H54 (cell line): Measurements from ENCODE around the gene NDUFS5.
"Not testable (repeated sequence)": the region's sequence is repeated elsewhere in the genome, so short reads cannot be mapped to it uniquely, and the experiment has no call there.

Experiments used
- DNase-seq: peaks from one replicate; pipeline ENCODE4 v3.0.0; 2011; ENCODE audit warnings: low spot score, mixed read lengths; ENCODE audit not compliant: insufficient read length
- FAIRE-seq: peaks from 3 replicates; lab custom pipeline; 2011; peaks lifted over from hg19 to GRCh38; lab: Jason Lieb, UNC
- POLR2A ChIP-seq: IDR thresholded peaks from 2 replicates; pipeline ENCODE4 v1.6.1; 2011; ENCODE audit warnings: low read depth, mild to moderate bottlenecking, low read length

Gene NDUFS5

GRCh38 chr1:39036678-39037077 lies 10.5 kb downstream of the NDUFS5 start:
- TF ChIP-seq POLR2A, result no peak

GRCh38 chr1:39043513-39043912 lies 17.4 kb downstream of the NDUFS5 start:
- FAIRE-seq (no peak), DNase-seq (no peak)
- TF ChIP-seq POLR2A, result no peak

More at GRCh38 chr1:39036678-39037077, 10.5 kb downstream of the NDUFS5 start:
- FAIRE-seq (no peak), DNase-seq (no peak)

GRCh38 chr1:39044762-39045161 lies 18.6 kb downstream of the NDUFS5 start:
- TF ChIP-seq POLR2A, result no peak
- FAIRE-seq (no peak), DNase-seq (no peak)

- DNase-seq (no peak), FAIRE-seq (no peak)
- no peak for TF ChIP-seq POLR2A
These were observed 19.1 kb downstream of the NDUFS5 start for GRCh38 chr1:39045231-39045630.

GRCh38 chr1:39046613-39047210 lies 20.6 kb downstream of the NDUFS5 start:
- no peak for TF ChIP-seq POLR2A
- DNase-seq (no peak), FAIRE-seq (no peak)

GRCh38 chr1:39047374-39048229 lies 21.5 kb downstream of the NDUFS5 start:
- DNase-seq (peak; percentile 65), FAIRE-seq (no peak)
- TF ChIP-seq POLR2A, result no peak

- FAIRE-seq (no peak), DNase-seq (no peak)
These were observed 22.7 kb downstream of the NDUFS5 start for GRCh38 chr1:39048745-39049370.

GRCh38 chr1:39050001-39050400 lies 23.9 kb downstream of the NDUFS5 start:
- DNase-seq, result no peak
- TF ChIP-seq POLR2A, result no peak
- FAIRE-seq, result no peak

More at GRCh38 chr1:39048745-39049370, 22.7 kb downstream of the NDUFS5 start:
- no peak for TF ChIP-seq POLR2A

- DNase-seq, FAIRE-seq: not testable (repeated sequence)
These were observed 25.2 kb downstream of the NDUFS5 start for GRCh38 chr1:39051193-39051850.

GRCh38 chr1:39051956-39052355 lies 25.8 kb downstream of the NDUFS5 start:
- FAIRE-seq, result no peak
- TF ChIP-seq POLR2A, result no peak
- DNase-seq, result no peak

GRCh38 chr1:39055213-39055710 lies 29.1 kb downstream of the NDUFS5 start:
- not testable (repeated sequence) for FAIRE-seq, DNase-seq

GRCh38 chr1:39061516-39061915 lies 35.4 kb downstream of the NDUFS5 start:
- not testable (repeated sequence) for FAIRE-seq, DNase-seq

GRCh38 chr1:39061951-39062350 lies 35.8 kb downstream of the NDUFS5 start:
- no peak for FAIRE-seq
- DNase-seq, result no peak
- no peak for TF ChIP-seq POLR2A

GRCh38 chr1:39063191-39063590 lies 37.0 kb downstream of the NDUFS5 start:
- no peak for TF ChIP-seq POLR2A
- FAIRE-seq, result no peak
- no peak for DNase-seq
